Mesendoderm (in vitro differentiated cells): ENCODE measurements around the gene SPARCL1.

Experiments
- DNase-seq: peaks from one replicate; pipeline ENCODE4 v3.0.0; 2013
- H2AK5ac ChIP-seq: 2 replicates; pipeline ENCODE4 v1.6.1; 2013; ENCODE audit warnings: low read length, inconsistent platforms
- H2BK120ac ChIP-seq: 2 replicates; pipeline ENCODE4 v1.6.1; 2013; ENCODE audit warnings: low read depth, mild to moderate bottlenecking, low read length, moderate library complexity, mixed read lengths
- H2BK15ac ChIP-seq: replicated peaks from 2 replicates; pipeline ENCODE4 v1.6.1; 2013; ENCODE audit warnings: low read depth, mild to moderate bottlenecking, moderate library complexity
- H2BK5ac ChIP-seq: 2 replicates; pipeline ENCODE4 v1.6.1; 2013; ENCODE audit warnings: low read length, inconsistent platforms
- H3K18ac ChIP-seq: 2 replicates; pipeline ENCODE4 v1.6.1; 2013; ENCODE audit warnings: mild to moderate bottlenecking, low read length, mixed read lengths
- H3K23ac ChIP-seq: one replicate; pipeline ENCODE4 v1.6.1; 2013; ENCODE audit warnings: low read length
- H3K27ac ChIP-seq: 2 replicates; pipeline ENCODE4 v1.5.1; 2013; ENCODE audit warnings: low read depth, mild to moderate bottlenecking, inconsistent platforms, low read length, moderate library complexity
- H3K27me3 ChIP-seq: 2 replicates; pipeline ENCODE4 v1.6.1; 2013; ENCODE audit warnings: low read length, control low read depth, mild to moderate bottlenecking, inconsistent platforms; ENCODE audit not compliant: insufficient read depth, poor library complexity
- H3K36me3 ChIP-seq: 2 replicates; pipeline ENCODE4 v1.6.1; 2013; ENCODE audit warnings: low read length, inconsistent platforms; ENCODE audit not compliant: control insufficient read depth, insufficient read depth
- H3K4ac ChIP-seq: one replicate; pipeline ENCODE4 v1.6.1; 2013; ENCODE audit warnings: low read depth, mild to moderate bottlenecking, low read length, moderate library complexity
- H3K4me1 ChIP-seq: 2 replicates; pipeline ENCODE4 v1.6.1; 2013; ENCODE audit warnings: low read depth, low read length, inconsistent platforms; ENCODE audit not compliant: control insufficient read depth
- H3K4me2 ChIP-seq: 2 replicates; pipeline ENCODE4 v1.6.1; 2013; ENCODE audit warnings: low read length
- H3K4me3 ChIP-seq: 2 replicates; pipeline ENCODE4 v1.5.1; 2013; ENCODE audit warnings: mild to moderate bottlenecking, low read length
- H3K56ac ChIP-seq: one replicate; pipeline ENCODE4 v1.6.1; 2013; ENCODE audit warnings: low read length
- H3K79me1 ChIP-seq: 2 replicates; pipeline ENCODE4 v1.6.1; 2013; ENCODE audit warnings: low read length, inconsistent platforms
- H3K79me2 ChIP-seq: 2 replicates; pipeline ENCODE4 v1.6.1; 2013; ENCODE audit warnings: mild to moderate bottlenecking, low read length; ENCODE audit not compliant: control insufficient read depth, insufficient read depth
- H3K9ac ChIP-seq: 2 replicates; pipeline ENCODE4 v1.6.1; 2013; ENCODE audit warnings: low read length, inconsistent platforms
- H4K5ac ChIP-seq: one replicate; pipeline ENCODE4 v1.6.1; 2013; ENCODE audit warnings: low read length
- H4K8ac ChIP-seq: one replicate; pipeline ENCODE4 v1.6.1; 2013; ENCODE audit warnings: low read depth, mild to moderate bottlenecking, control low read depth, low read length, moderate library complexity
- WGBS: extraction: QIAGEN DNeasy Blood & Tissue Kit; methylation state at CpG from one replicate; pipeline ENCODE4 v1.1.7; 2013; ENCODE audit warnings: low lambda C conversion rate, missing lambda C conversion rate; ENCODE audit not compliant: insufficient coverage; ENCODE audit errors: extremely low coverage; 5-methylcytosine and 5-hydroxymethylcytosine counted together

The SPARCL1 gene

DNA sequence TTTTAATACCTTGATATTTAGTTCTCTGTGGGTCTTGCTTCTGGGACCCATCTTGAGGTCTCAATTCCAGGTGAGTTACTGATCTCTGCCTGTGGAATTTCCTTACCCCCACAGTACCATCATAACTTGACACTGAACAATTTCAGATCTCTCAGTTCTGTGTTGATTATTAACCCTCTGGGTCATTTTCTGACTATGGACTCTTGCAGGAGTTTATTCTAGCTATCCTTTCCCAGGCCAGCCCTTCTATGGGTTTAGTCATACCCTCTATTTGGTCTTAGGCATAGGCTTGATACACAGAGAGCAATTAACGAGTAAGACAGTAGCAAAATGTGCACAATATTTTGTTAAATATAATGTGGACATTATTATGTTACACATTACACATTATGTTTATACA, 3.7 kb upstream of the SPARCL1 start:
- DNase-seq: no peak
- Histone ChIP-seq H3K27ac (no peak overlapping the region), H3K9ac (no peak overlapping the region), H3K4me3 (no peak overlapping the region), H4K5ac (no peak overlapping the region), H2AK5ac (no peak overlapping the region), H3K79me1 (no peaks in the 10 kb centered on the region), H3K56ac (no peak overlapping the region), H3K4ac (no peak overlapping the region), H3K23ac (no peak overlapping the region), H2BK5ac (no peak overlapping the region), H3K4me1 (peaks cover 9% of the 10 kb centered on the region), H4K8ac (no peak overlapping the region), H2BK120ac (no peak overlapping the region), H3K79me2 (no peaks in the 10 kb centered on the region), H3K18ac (no peak overlapping the region), H3K27me3 (no peaks in the 10 kb centered on the region), H2BK15ac (no peak overlapping the region), H3K4me2 (no peak overlapping the region), H3K36me3 (no peaks in the 10 kb centered on the region)
- WGBS: no CpG with 5 or more reads among the region's 1 CpG

DNA sequence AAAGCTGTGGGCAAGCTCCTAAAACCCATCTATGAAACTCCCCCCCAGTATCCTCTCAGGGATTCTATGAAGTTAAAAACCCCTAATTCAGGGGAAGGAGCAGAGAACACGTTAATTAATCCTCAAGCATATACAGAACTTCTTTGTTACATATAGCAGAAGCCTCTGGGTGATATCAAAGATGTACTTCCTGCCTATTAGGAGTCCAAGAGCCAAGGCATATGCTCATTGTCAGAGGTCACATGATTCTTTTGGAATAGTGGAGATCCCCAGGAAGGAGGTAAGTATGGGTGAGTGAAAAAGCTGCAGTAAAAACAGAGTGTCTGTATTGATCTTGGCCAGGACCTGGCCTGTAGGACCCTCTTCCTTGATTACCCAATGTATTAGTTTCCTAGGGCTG, 2.9 kb upstream of the SPARCL1 start:
- H4K5ac ChIP-seq: no peak overlapping the region
- H3K36me3 ChIP-seq: no peaks in the 10 kb centered on the region
- H2BK5ac ChIP-seq: no peak overlapping the region
- H3K4me1 ChIP-seq: peaks cover 9% of the 10 kb centered on the region
- H3K4me3 ChIP-seq: no peak overlapping the region
- no peak overlapping the region for H3K56ac ChIP-seq
- DNase-seq: no peak
- H3K18ac ChIP-seq: no peak overlapping the region
- no peak overlapping the region for H3K4me2 ChIP-seq
- no peak overlapping the region for H3K23ac ChIP-seq
- no peaks in the 10 kb centered on the region for H3K79me1 ChIP-seq
- no CpG with 5 or more reads among the region's 1 CpG for WGBS
- no peak overlapping the region for H3K9ac ChIP-seq
- H4K8ac ChIP-seq: no peak overlapping the region
- no peak overlapping the region for H2BK120ac ChIP-seq
- no peaks in the 10 kb centered on the region for H3K79me2 ChIP-seq
- no peaks in the 10 kb centered on the region for H3K27me3 ChIP-seq
- no peak overlapping the region for H2BK15ac ChIP-seq
- no peak overlapping the region for H2AK5ac ChIP-seq
- no peak overlapping the region for H3K4ac ChIP-seq
- no peak overlapping the region for H3K27ac ChIP-seq

DNA sequence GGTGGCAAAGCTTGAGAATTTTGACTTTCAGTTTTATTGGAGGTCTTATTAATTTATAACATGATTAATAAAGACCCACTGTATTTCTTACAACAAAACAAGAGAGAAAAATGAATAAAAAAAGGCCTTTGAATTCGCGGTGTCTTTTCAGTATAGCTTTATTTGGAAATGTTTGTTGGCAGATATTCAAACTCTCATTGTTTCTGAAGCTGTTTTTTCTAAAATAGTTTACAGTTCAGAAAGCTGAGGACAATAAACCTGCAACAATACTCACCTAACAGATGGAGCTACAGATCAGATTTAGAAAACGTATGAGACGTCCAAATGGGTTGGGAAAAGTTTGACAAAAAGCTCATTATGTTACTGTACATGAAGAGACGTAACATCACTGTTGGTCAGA, 2.4 kb upstream of the SPARCL1 start:
- Histone ChIP-seq H3K18ac (no peak overlapping the region), H2BK120ac (no peak overlapping the region), H3K4me3 (no peak overlapping the region), H4K5ac (no peak overlapping the region), H3K9ac (no peak overlapping the region), H2AK5ac (no peak overlapping the region), H3K23ac (no peak overlapping the region), H3K36me3 (no peaks in the 10 kb centered on the region), H3K27me3 (no peaks in the 10 kb centered on the region), H3K4me1 (peaks cover 9% of the 10 kb centered on the region), H3K4ac (no peak overlapping the region), H3K56ac (no peak overlapping the region), H3K79me1 (no peaks in the 10 kb centered on the region), H3K79me2 (no peaks in the 10 kb centered on the region), H2BK15ac (no peak overlapping the region), H3K4me2 (no peak overlapping the region), H2BK5ac (no peak overlapping the region), H3K27ac (no peak overlapping the region), H4K8ac (no peak overlapping the region)
- WGBS: no CpG with 5 or more reads among the region's 5 CpGs
- no peak for DNase-seq

DNA sequence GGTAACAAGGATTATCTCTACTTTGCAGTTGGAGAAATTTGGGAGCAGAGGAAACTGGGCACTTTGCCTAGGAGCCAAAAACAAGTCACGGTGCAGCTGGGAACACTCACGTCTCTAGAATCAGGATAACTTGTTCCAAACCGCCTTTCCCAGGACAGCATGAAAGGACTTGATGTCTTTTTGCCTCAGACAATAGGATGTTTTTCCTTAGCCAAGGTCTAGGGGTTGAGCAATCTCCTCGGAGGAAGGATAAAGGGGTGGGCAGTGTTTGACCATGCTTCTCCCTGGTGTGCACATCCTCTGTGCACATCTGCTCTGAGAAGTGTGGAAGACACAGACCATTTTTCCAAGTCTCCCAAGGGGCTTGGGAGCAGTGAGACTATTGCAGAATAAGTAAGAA, 1.7 kb upstream of the SPARCL1 start:
- no peak overlapping the region for H3K9ac ChIP-seq
- no peak overlapping the region for H3K18ac ChIP-seq
- H3K56ac ChIP-seq: peak overlapping the region; percentile 57
- H3K27ac ChIP-seq: no peak overlapping the region
- H2AK5ac ChIP-seq: no peak overlapping the region
- no peak overlapping the region for H3K4me2 ChIP-seq
- no peak overlapping the region for H2BK15ac ChIP-seq
- H3K23ac ChIP-seq: no peak overlapping the region
- H3K4ac ChIP-seq: no peak overlapping the region
- DNase-seq: no peak
- H2BK5ac ChIP-seq: peak overlapping the region; percentile 35
- no peak overlapping the region for H3K4me3 ChIP-seq
- WGBS: no CpG with 5 or more reads among the region's 4 CpGs
- H2BK120ac ChIP-seq: peak overlapping the region; percentile 7
- H3K79me2 ChIP-seq: no peaks in the 10 kb centered on the region
- no peaks in the 10 kb centered on the region for H3K79me1 ChIP-seq
- no peak overlapping the region for H4K5ac ChIP-seq
- H3K4me1 ChIP-seq: peaks cover 9% of the 10 kb centered on the region
- H3K27me3 ChIP-seq: no peaks in the 10 kb centered on the region
- H3K36me3 ChIP-seq: no peaks in the 10 kb centered on the region
- H4K8ac ChIP-seq: no peak overlapping the region

DNA sequence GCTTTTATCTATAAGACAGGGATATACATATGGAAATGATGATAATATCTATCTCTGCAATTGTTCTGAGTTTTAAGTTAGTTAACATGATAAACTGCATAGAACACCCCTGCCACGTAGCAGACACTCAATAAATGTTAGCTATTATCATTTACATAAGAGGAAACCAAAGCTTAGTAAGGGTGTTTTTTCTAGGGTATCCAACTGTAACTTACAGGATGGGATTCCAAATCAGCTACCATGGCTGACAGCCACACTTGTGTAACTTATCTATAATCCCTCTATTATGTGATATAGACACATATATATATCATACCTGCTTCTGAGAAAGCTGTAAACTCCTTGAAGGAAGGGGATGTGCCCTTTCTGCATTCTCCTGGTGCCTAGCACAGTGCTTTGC, 1.1 kb upstream of the SPARCL1 start:
- Histone ChIP-seq H3K56ac (no peak overlapping the region), H3K36me3 (no peaks in the 10 kb centered on the region), H3K18ac (no peak overlapping the region), H2BK15ac (no peak overlapping the region), H3K79me1 (no peaks in the 10 kb centered on the region), H3K27me3 (no peaks in the 10 kb centered on the region), H3K23ac (no peak overlapping the region), H4K5ac (no peak overlapping the region), H2AK5ac (no peak overlapping the region), H3K9ac (no peak overlapping the region), H3K4me3 (no peak overlapping the region), H3K27ac (no peak overlapping the region), H3K4me1 (peaks cover 9% of the 10 kb centered on the region), H2BK5ac (no peak overlapping the region), H2BK120ac (no peak overlapping the region), H3K79me2 (no peaks in the 10 kb centered on the region), H4K8ac (no peak overlapping the region), H3K4me2 (no peak overlapping the region), H3K4ac (no peak overlapping the region)
- no peak for DNase-seq
- WGBS: no CpG with 5 or more reads among the region's 1 CpG

DNA sequence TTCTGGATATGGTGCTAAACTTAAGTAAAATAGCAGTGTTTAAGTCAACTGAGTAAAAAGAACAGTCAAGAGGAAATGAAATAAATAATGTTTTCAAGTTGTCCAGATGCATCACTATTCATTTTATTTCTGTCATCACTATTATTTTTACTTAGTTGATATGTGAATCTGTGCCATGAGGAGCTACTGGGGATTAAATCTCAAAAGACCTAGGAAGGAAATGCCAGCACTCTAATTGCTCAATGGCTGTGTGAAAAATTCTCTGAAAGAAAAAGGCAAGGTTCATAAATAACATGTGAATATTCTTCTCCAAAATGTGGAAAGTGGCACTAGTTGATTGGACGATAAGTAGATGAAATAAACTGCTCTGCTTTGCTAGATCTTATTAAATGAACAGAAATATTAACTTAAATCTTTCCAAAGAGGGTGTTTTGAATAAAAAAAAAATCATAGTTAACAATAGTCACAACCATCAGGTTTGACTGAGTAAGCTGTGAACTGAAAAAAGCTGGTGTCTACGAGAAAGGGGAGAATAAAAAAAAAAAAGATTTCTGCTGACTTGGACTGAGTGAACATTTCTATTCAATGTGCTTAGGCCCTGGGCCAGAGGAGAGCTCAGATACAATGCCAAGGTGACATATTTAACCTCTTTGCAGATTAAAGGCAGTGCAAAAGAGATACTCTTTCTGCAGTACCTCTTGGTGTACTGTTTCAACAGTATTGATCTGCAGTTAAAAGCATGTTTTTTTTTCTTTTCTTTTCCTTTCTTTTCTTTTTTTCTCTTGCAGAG, 1.6 kb downstream of the SPARCL1 start:
- Histone ChIP-seq H2BK5ac (no peak overlapping the region), H3K56ac (no peak overlapping the region), H2AK5ac (no peak overlapping the region), H3K9ac (no peak overlapping the region), H3K4ac (no peak overlapping the region), H3K27me3 (no peaks in the 10 kb centered on the region), H3K4me1 (peaks cover 9% of the 10 kb centered on the region), H2BK15ac (no peak overlapping the region), H3K79me1 (no peaks in the 10 kb centered on the region), H3K18ac (no peak overlapping the region), H3K36me3 (no peaks in the 10 kb centered on the region), H3K4me3 (no peak overlapping the region), H3K79me2 (no peaks in the 10 kb centered on the region), H4K5ac (no peak overlapping the region), H3K23ac (no peak overlapping the region), H3K27ac (no peak overlapping the region), H3K4me2 (no peak overlapping the region), H4K8ac (no peak overlapping the region), H2BK120ac (no peak overlapping the region)
- DNase-seq: no peak
- no CpG with 5 or more reads among the region's 2 CpGs for WGBS
